Bronchial epithelial cell (primary cell): ENCODE measurements around the gene ABCB9. TPM values are rescaled to one million over a fixed set of nuclear protein-coding genes. Genes with fewer than 3 reads are reported as not detected.

Experiments used
- DNase-seq: peaks from one replicate; pipeline ENCODE4 v3.0.0-alpha.2; 2010; ENCODE audit warnings: low read depth
- FAIRE-seq: peaks from 2 replicates; lab custom pipeline; 2011; peaks lifted over from hg19 to GRCh38; lab: Jason Lieb, UNC
- H3K27me3 ChIP-seq: 2 replicates; pipeline ENCODE4 v1.5.1; 2011; ENCODE audit warnings: low read length; ENCODE audit not compliant: control insufficient read depth, insufficient read depth
- H3K36me3 ChIP-seq: 2 replicates; pipeline ENCODE4 v1.5.1; 2011; ENCODE audit warnings: low read length; ENCODE audit not compliant: control insufficient read depth, insufficient read depth
- H3K4me3 ChIP-seq: 2 replicates; pipeline ENCODE4 v1.5.1; 2011; ENCODE audit warnings: mild to moderate bottlenecking, low read depth, low read length, control low read depth
- total RNA-seq: library from RNA; depleted of rRNA; stranded (reverse); fragments of >200 nt; gene quantifications from 2 replicates; pipeline ENCODE4 v1.2.1, GENCODE V29; 2014
- TF ChIP-seq, protein P1 (sequence below): IDR thresholded peaks from 2 replicates; pipeline ENCODE4 v1.5.1; 2011; ENCODE audit warnings: mild to moderate bottlenecking, moderate library complexity, low read length, control low read depth, inconsistent platforms; ENCODE audit not compliant: insufficient read depth, severe bottlenecking

The ABCB9 gene
- total RNA-seq, 1 donor from 2014 or later: 3.4 TPM

DNA sequence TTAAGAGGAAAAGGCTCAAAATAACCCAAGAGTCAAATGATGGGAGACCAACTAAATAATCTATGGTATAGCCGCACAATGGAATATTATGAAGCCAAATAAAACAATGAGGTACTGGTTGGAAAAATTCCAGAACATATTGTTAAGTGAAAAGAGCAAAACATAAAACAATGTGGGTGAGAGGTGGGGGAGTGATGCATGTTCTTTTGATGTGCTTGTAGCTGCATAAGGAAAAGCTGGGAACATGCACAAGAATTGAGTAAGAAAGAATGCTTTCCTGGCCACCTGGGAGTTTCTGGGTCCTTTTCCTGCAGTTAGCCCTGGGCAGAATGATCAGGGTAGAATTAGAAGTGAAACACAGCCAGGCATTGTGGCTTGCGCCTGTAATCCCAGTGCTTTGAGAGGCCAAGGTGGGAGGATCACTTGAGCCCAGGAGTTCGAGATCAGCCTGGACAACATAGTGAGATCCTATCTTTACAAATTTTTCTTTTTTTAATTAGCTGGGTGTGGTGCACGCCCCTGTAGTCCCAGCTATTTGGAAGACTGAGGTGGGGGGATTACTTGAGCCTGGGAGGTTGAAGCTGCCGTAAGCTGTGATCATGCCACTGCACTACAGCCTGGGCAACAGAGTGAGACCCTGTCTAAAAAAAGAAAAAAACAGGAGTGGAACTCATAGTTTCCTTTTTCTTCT, 7.9 kb downstream of the ABCB9 start:
- TF ChIP-seq, protein P1, sequence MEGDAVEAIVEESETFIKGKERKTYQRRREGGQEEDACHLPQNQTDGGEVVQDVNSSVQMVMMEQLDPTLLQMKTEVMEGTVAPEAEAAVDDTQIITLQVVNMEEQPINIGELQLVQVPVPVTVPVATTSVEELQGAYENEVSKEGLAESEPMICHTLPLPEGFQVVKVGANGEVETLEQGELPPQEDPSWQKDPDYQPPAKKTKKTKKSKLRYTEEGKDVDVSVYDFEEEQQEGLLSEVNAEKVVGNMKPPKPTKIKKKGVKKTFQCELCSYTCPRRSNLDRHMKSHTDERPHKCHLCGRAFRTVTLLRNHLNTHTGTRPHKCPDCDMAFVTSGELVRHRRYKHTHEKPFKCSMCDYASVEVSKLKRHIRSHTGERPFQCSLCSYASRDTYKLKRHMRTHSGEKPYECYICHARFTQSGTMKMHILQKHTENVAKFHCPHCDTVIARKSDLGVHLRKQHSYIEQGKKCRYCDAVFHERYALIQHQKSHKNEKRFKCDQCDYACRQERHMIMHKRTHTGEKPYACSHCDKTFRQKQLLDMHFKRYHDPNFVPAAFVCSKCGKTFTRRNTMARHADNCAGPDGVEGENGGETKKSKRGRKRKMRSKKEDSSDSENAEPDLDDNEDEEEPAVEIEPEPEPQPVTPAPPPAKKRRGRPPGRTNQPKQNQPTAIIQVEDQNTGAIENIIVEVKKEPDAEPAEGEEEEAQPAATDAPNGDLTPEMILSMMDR: no peak
- Histone ChIP-seq H3K4me3 (no peak overlapping the region), H3K36me3 (peaks cover 3% of the 10 kb centered on the region), H3K27me3 (no peaks in the 10 kb centered on the region)
- DNase-seq (no peak), FAIRE-seq (no peak)

DNA sequence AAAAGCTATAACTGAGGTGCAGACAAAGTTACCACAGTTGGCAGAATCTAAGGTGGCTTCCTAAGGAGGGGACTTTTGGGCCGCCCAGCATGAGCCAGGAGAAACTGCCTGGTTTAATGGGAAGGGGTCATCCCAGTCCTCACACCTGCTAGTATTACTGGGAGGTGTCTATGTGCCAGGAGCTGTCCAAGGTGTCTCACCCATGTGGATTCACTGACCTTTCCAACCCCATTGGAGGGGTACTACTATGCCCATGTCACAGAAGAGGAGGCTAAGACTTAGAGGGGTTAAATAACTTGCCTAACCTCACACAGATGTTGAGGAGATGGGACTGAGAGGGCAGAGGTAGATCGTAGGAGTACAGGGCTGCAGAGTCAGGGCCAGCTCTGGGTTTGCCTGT, 10.2 kb downstream of the ABCB9 start:
- no peak overlapping the region for H3K4me3 ChIP-seq
- DNase-seq (no peak), FAIRE-seq (no peak)
- peaks cover 3% of the 10 kb centered on the region for H3K36me3 ChIP-seq
- TF ChIP-seq, protein P1: no peak
- no peaks in the 10 kb centered on the region for H3K27me3 ChIP-seq

DNA sequence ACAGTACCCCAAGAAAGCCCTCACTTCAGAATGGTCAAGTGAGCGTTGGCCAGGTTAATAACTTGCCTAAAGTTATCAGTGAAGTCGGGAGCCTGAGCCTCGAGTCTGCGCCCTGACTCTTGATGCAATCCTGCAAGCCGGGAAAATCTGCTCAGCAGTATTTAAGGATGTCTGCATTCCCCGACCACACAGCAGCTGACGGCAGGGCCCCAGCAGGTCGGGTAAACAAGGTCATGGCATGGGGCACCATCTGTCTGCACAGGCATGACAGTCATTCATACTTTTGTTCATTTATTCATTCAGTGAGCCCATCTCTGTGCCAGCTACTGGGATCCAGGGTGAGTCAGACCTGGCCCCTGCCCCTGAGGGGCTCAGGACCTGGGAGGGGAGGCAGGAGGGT, 11.1 kb downstream of the ABCB9 start:
- Histone ChIP-seq H3K36me3 (peaks cover 3% of the 10 kb centered on the region), H3K4me3 (no peak overlapping the region), H3K27me3 (no peaks in the 10 kb centered on the region)
- TF ChIP-seq, protein P1: no peak
- FAIRE-seq (no peak), DNase-seq (no peak)

DNA sequence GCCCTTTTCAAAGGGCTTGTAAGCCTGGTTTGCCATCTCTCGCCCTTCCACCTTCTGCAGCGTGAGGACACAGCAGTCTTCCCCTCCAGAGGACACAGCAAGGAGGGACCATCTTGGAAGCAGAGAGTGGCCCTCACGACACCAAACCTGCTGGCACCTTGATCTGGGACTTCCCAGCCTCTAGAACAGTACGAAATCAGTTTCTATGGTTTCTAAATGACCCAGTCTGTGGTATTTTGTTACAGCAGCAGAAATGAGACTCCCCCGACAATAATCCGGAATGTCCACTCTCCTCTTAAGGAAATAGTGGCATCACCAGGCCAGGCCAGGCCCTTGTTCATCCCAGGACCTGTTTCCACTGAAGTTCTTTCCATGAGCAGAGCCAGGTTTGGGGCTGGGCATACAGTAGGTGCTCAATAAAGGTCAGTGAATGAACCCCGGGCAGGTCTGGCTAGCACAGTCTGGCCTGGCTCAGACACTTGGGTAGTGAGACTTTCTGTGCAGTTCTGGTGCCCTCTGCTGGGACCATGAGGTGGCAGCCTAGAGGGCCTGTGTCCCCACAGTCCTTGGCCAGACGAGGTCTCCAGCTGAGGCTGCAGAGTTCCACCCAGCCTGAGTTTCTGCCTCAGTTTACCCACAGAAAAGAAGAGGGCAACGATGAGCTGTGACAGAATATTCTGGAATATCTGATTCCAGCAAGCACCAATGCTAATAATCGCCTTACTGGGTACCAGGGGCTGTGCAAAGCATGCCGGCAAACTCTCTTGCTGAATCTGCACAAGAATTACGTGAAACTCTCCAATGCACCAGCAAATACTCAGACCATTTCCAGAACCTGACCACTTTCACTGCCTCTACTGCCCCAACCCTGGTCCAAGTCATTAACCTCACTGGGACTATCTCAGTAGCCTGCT, 14.0 kb downstream of the ABCB9 start:
- FAIRE-seq: peak; percentile 28

DNA sequence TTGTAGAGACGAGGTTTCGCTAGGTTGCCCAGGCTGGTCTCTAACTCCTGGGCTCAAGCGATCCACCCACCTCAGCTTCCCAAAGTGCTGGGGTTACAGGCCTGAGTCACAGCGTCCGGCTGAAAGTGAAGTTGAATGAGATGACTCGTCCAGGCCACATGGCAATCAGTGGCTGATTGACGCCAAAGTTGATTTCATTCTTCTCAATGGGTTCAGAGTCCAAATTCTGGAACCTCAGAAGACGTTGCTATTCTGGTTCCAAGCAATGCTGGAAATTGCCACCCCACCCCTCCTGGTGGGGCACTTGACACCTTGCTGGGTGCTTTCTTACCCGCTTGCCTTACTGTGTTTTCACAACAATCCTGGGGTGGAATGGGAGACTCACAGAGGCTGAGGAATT, 14.9 kb downstream of the ABCB9 start:
- Histone ChIP-seq H3K36me3 (peaks cover 1% of the 10 kb centered on the region), H3K4me3 (no peak overlapping the region), H3K27me3 (no peaks in the 10 kb centered on the region)
- TF ChIP-seq, protein P1: no peak
- DNase-seq (peak; percentile 73), FAIRE-seq (no peak)

More for the DNA sequence above, 14.0 kb downstream of the ABCB9 start:
- TF ChIP-seq, protein P1: peak; percentile 96
- no peak overlapping the region for H3K4me3 ChIP-seq
- DNase-seq: peak; percentile 64
- peaks cover 1% of the 10 kb centered on the region for H3K36me3 ChIP-seq
- H3K27me3 ChIP-seq: no peaks in the 10 kb centered on the region
